Endothelial cell of umbilical vein (primary cell): ENCODE measurements around the gene GRID1. TPM values are rescaled to one million over a fixed set of nuclear protein-coding genes. Genes with fewer than 3 reads are reported as not detected.

Experiments used
- BruUV-seq: library from RNA; stranded (reverse); fragments of 400-500 nt; replicated peaks from 2 replicates; lab custom pipeline; 2021; lab: Mats Ljungman, UMichigan
- CTCF ChIA-PET: fragments of 300-600, 350-600 bp; sonication (Branson Sonifier 250); formaldehyde crosslinking; loops from one replicate; lab custom pipeline; 2021; ENCODE audit warnings: antibody characterized with exemption, inconsistent platforms; lab: Charles Lee
- POLR2A ChIA-PET: fragments of 300-600, 350-600 bp; sonication (Branson Sonifier 250); formaldehyde crosslinking; loops from one replicate; lab custom pipeline; 2021; ENCODE audit warnings: antibody characterized with exemption, inconsistent platforms; lab: Charles Lee
- DNase-seq: peaks from one replicate; pipeline ENCODE4 v3.0.0-alpha.2; 2011; ENCODE audit warnings: low read depth, low spot score
- FAIRE-seq: peaks from 2 replicates; lab custom pipeline; 2011; peaks lifted over from hg19 to GRCh38; lab: Jason Lieb, UNC
- H2AFZ ChIP-seq: 2 replicates; pipeline ENCODE4 v1.6.0; 2012; ENCODE audit warnings: low read depth, low read length, control low read depth, inconsistent platforms
- H3K27ac ChIP-seq: 2 replicates; pipeline ENCODE4 v1.5.1; 2011; ENCODE audit warnings: low read depth, mild to moderate bottlenecking, control low read depth, low read length, moderate library complexity; ENCODE audit not compliant: insufficient read depth
- H3K27me3 ChIP-seq, 2 experiments: 2 replicates each; pipeline versions ENCODE4 v1.6.0 to v1.6.1; 2011; ENCODE audit warnings: low read length in 2 of 2, mixed read lengths in 1 of 2; ENCODE audit not compliant: control insufficient read depth in 2 of 2, insufficient read depth in 2 of 2
- H3K36me3 ChIP-seq, 2 experiments: 2 replicates in 1 of 2; 3 replicates in 1 of 2; pipeline ENCODE4 v1.5.1; 2011; ENCODE audit warnings: low read length in 2 of 2, mild to moderate bottlenecking in 1 of 2, moderate library complexity in 1 of 2; ENCODE audit not compliant: control insufficient read depth in 2 of 2, insufficient read depth in 2 of 2; ENCODE audit errors: extremely low read depth in 1 of 2
- H3K4me1 ChIP-seq: 3 replicates; pipeline ENCODE4 v1.5.1; 2011; ENCODE audit warnings: mild to moderate bottlenecking, low read length; ENCODE audit not compliant: control insufficient read depth, insufficient read depth; ENCODE audit errors: extremely low read depth
- H3K4me2 ChIP-seq: 2 replicates; pipeline ENCODE4 v1.6.1; 2011; ENCODE audit warnings: low read length, control low read depth, mixed read lengths; ENCODE audit not compliant: insufficient read depth
- H3K4me3 ChIP-seq, 3 experiments: fragments of 200-600 bp in 1 of 3; sonication (generic), shearing (Covaris generic) in 1 of 3; replicated peaks in 1 of 3; 2 replicates each; pipeline ENCODE4 v1.5.1; 2011 to 2016; ENCODE audit warnings: control low read depth in 3 of 3, low read length in 3 of 3, mild to moderate bottlenecking in 2 of 3, inconsistent platforms in 1 of 3, low read depth in 1 of 3, moderate library complexity in 1 of 3; ENCODE audit not compliant: insufficient read depth in 1 of 3
- H3K79me2 ChIP-seq: 2 replicates; pipeline ENCODE4 v1.6.0; 2012; ENCODE audit warnings: low read length, inconsistent platforms; ENCODE audit not compliant: control insufficient read depth, insufficient read depth
- H3K9ac ChIP-seq: replicated peaks from 2 replicates; pipeline ENCODE3; 2011; ENCODE audit warnings: low read length, control low read depth; ENCODE audit not compliant: insufficient read depth; ENCODE audit errors: extremely low read depth
- H3K9me1 ChIP-seq: replicated peaks from 3 replicates; pipeline ENCODE4 v1.6.0; 2011; ENCODE audit warnings: mild to moderate bottlenecking, low read length; ENCODE audit not compliant: control insufficient read depth, insufficient read depth; ENCODE audit errors: extremely low read depth
- H3K9me3 ChIP-seq: replicated peaks from 2 replicates; pipeline ENCODE4 v1.5.1; 2012; ENCODE audit warnings: low read length, inconsistent platforms; ENCODE audit not compliant: control insufficient read depth, insufficient read depth
- H4K20me1 ChIP-seq: replicated peaks from 2 replicates; pipeline ENCODE3; 2011; ENCODE audit warnings: mild to moderate bottlenecking, low read length; ENCODE audit not compliant: control insufficient read depth, insufficient read depth; ENCODE audit errors: extremely low read depth
- CTCF ChIP-seq, 2 donors: IDR thresholded peaks; 1 replicate in 1 of 2; 2 replicates in 1 of 2; pipeline ENCODE4 v1.5.1; 2011; ENCODE audit warnings: low read length in 2 of 2, mild to moderate bottlenecking in 2 of 2, moderate library complexity in 2 of 2, control low read depth in 1 of 2, inconsistent platforms in 1 of 2, low read depth in 1 of 2; ENCODE audit not compliant: insufficient read depth in 1 of 2; ENCODE audit errors: extremely low read depth in 1 of 2
- EZH2 ChIP-seq: IDR thresholded peaks from 2 replicates; pipeline ENCODE4 v1.6.1; 2012; ENCODE audit warnings: borderline replicate concordance, low read depth, mild to moderate bottlenecking, moderate library complexity, low read length, inconsistent platforms; ENCODE audit not compliant: severe bottlenecking
- FOS ChIP-seq: IDR thresholded peaks from 2 replicates; pipeline ENCODE4 v1.6.1; 2011; ENCODE audit warnings: mild to moderate bottlenecking, low read length, moderate library complexity, borderline replicate concordance; ENCODE audit not compliant: insufficient read depth
- GATA2 ChIP-seq: IDR thresholded peaks from 2 replicates; pipeline ENCODE4 v1.7.0; 2011; ENCODE audit warnings: low read depth, mild to moderate bottlenecking, moderate library complexity, mixed read lengths, low read length; ENCODE audit not compliant: insufficient read length, insufficient read depth
- JUN ChIP-seq: IDR thresholded peaks from 2 replicates; pipeline ENCODE4 v1.6.1; 2011; ENCODE audit warnings: borderline replicate concordance, low read depth; ENCODE audit not compliant: insufficient read length, insufficient read depth
- MYC ChIP-seq: IDR thresholded peaks from one replicate; pipeline ENCODE4 v1.6.1; 2011; ENCODE audit warnings: mild to moderate bottlenecking, low read depth, low read length
- POLR2A ChIP-seq: IDR thresholded peaks from 2 replicates; pipeline ENCODE4 v1.6.1; 2012; ENCODE audit warnings: low read depth, mild to moderate bottlenecking, control low read depth, low read length
- POLR2AphosphoS5 ChIP-seq: IDR thresholded peaks from 2 replicates; pipeline ENCODE4 v1.6.1; 2012; ENCODE audit warnings: low read depth, mild to moderate bottlenecking, control low read depth, low read length, moderate library complexity; ENCODE audit not compliant: insufficient read depth
- dilution Hi-C: fragments of 300-500 bp; cut with MboI; formaldehyde crosslinking; loops from one replicate; pipeline ENCODE4 v1.15.0; 2019; ENCODE audit warnings: low sequenced_read_pairs; ENCODE audit not compliant: extremely low pct_ligation_motif_present
- intact Hi-C: fragments of 100-400 bp; cut with micrococcal nuclease; formaldehyde crosslinking; loops from one replicate; pipeline ENCODE4 v1.10.0; 2022
- polyA plus RNA-seq, 4 experiments: library from polyadenylated mRNA; depleted of rRNA in 3 of 4; stranded (reverse) in 3 of 4; unstranded in 1 of 4; fragments of >200 nt; gene quantifications; 2 replicates each; pipeline versions ENCODE4 v1.2.1 to v1.2.3, GENCODE V29; 2011 to 2012; ENCODE audit warnings: missing spikeins in 1 of 4
- total RNA-seq: library from RNA; stranded (reverse); gene quantifications from 2 replicates; pipeline ENCODE4 v1.2.3, GENCODE V29; 2021

The GRID1 gene
- total and polyA plus RNA-seq, 2 donors (not counting 3 experiments of a cell fraction or from before 2014, with no cell fraction given), result not detected

- no peaks in the 10 kb centered on the region for H4K20me1 ChIP-seq
- H2AFZ ChIP-seq, result peak overlapping the region; percentile 48
- ChIA-PET POLR2A (no interaction called here), CTCF (interaction anchor here (0.6 to 3.4 kb wide), 5 partner anchors 10 to 1837 kb away, joined by 3 to 58 read pairs (median 4); no protein-coding TSS in a partner anchor)
- no peaks in the 10 kb centered on the region for H3K36me3 ChIP-seq
- intact Hi-C loops, result loop anchor here (1.0 to 5.0 kb wide), 4 partner anchors 115 to 1837 kb away; no protein-coding TSS in a partner anchor
- no peak overlapping the region for H3K4me3 ChIP-seq
- H3K9me1 ChIP-seq, result no peaks in the 10 kb centered on the region
- no peaks in the 10 kb centered on the region for H3K4me1 ChIP-seq
- FAIRE-seq (peak; percentile 73), DNase-seq (peak; percentile 56)
- H3K27me3 ChIP-seq, result peaks cover 10 to 11% of the 10 kb centered on the region in 2 experiments
- H3K27ac ChIP-seq, result no peak overlapping the region
- no peak overlapping the region for H3K4me2 ChIP-seq
- H3K9me3 ChIP-seq, result no peaks in the 10 kb centered on the region
- dilution Hi-C loops, result no loop called here
- H3K9ac ChIP-seq, result no peak overlapping the region
- TF ChIP-seq POLR2A (no peak), CTCF (IDR thresholded peaks at IDR 0.05; ENCODE audit: extremely low read depth in 1 of 2, insufficient read depth in 1 of 2, low read depth in 1 of 2, low read length in 2 of 2) (peak; percentile 96)
- no TSS peak for BruUV-seq
- H3K79me2 ChIP-seq, result no peaks in the 10 kb centered on the region
Measured at GRCh38 chr10:86376852-86377796, 10.5 kb upstream of the GRID1 start.

GRCh38 chr10:86376403-86376802, 9.8 kb upstream of the GRID1 start:
- H3K4me1 ChIP-seq, result no peaks in the 10 kb centered on the region
- intact Hi-C loops, result loop anchor here (5.0 kb wide), 1 partner anchor 114 kb away; no protein-coding TSS in a partner anchor
- H3K4me3 ChIP-seq, result no peak overlapping the region
- dilution Hi-C loops, result no loop called here
- no peaks in the 10 kb centered on the region for H4K20me1 ChIP-seq
- no peak for FAIRE-seq
- no peaks in the 10 kb centered on the region for H3K9me1 ChIP-seq
- no peak overlapping the region for H2AFZ ChIP-seq
- BruUV-seq, result no TSS peak
- H3K9ac ChIP-seq, result no peak overlapping the region
- H3K79me2 ChIP-seq, result no peaks in the 10 kb centered on the region
- H3K27me3 ChIP-seq, result peaks cover 7 to 9% of the 10 kb centered on the region in 2 experiments
- DNase-seq, result no peak
- TF ChIP-seq EZH2, result no peak
- no peak for TF ChIP-seq MYC
- TF ChIP-seq POLR2AphosphoS5, result no peak
- no peak for TF ChIP-seq CTCF (IDR thresholded peaks at IDR 0.05; ENCODE audit: extremely low read depth in 1 of 2, insufficient read depth in 1 of 2, low read depth in 1 of 2, low read length in 2 of 2)
- no peak for TF ChIP-seq GATA2
- TF ChIP-seq JUN, result no peak
- TF ChIP-seq FOS, result no peak
- no peak for TF ChIP-seq POLR2A
- no peaks in the 10 kb centered on the region for H3K9me3 ChIP-seq
- ChIA-PET CTCF (interaction anchor here (0.6 to 3.4 kb wide), 5 partner anchors 10 to 1836 kb away, joined by 3 to 58 read pairs (median 4); no protein-coding TSS in a partner anchor), POLR2A (no interaction called here)
- H3K27ac ChIP-seq, result no peak overlapping the region
- no peaks in the 10 kb centered on the region for H3K36me3 ChIP-seq
- no peak overlapping the region for H3K4me2 ChIP-seq
